ENCODE measurements around the gene TRIM44.
A peak's percentile ranks its signal among the peaks of the same experiment; 100 is the strongest.

Gene TRIM44

GRCh38 chr11:35617687-35618496, 44.7 kb upstream of the TRIM44 start, which contains the start of gene FJX1:
Gene FJX1, plus strand, starts transcription at chr11:35618460. Its CDS starts 177 bp downstream, at chr11:35618637.
- Histone ChIP-seq H3K4me3 (ENCODE audit: low read depth, low read length) (peak within 1 kb of the TSS; percentile 52), H3K4me2 (ENCODE audit: low read length) (peak within 1 kb of the TSS; percentile 73), H3K4me1 (no peaks in the 10 kb centered on the region), H3K9me3 (ENCODE audit: control insufficient read depth, low read length) (no peaks in the 10 kb centered on the region), H3K27me3 (ENCODE audit: control insufficient read depth, insufficient read depth, low read length) (no peaks in the 10 kb centered on the region), H3K36me3 (ENCODE audit: control insufficient read depth, insufficient read depth, low read length) (no peaks in the 10 kb centered on the region), H3K79me2 (no peaks in the 10 kb centered on the region), H3K27ac (peak within 1 kb of the TSS; percentile 39), H3K9ac (no peak within 1 kb of the TSS), H2AFZ (peak within 1 kb of the TSS; percentile 62)
- TF ChIP-seq CTCF (IDR thresholded peaks at IDR 0.05) = no peak

GRCh38 chr11:35618497-35619115, 44.0 kb upstream of the TRIM44 start:
- Histone ChIP-seq H3K4me2 (ENCODE audit: low read length) (peak overlapping the region; percentile 73), H3K9ac (no peak overlapping the region), H3K36me3 (ENCODE audit: control insufficient read depth, insufficient read depth, low read length) (no peaks in the 10 kb centered on the region), H3K4me3 (ENCODE audit: low read depth, low read length) (peak overlapping the region; percentile 40), H3K4me1 (no peaks in the 10 kb centered on the region), H3K27me3 (ENCODE audit: control insufficient read depth, insufficient read depth, low read length) (no peaks in the 10 kb centered on the region), H3K27ac (no peak overlapping the region), H3K9me3 (ENCODE audit: control insufficient read depth, low read length) (no peaks in the 10 kb centered on the region), H3K79me2 (no peaks in the 10 kb centered on the region), H2AFZ (peak overlapping the region; percentile 60)
- TF ChIP-seq CTCF (IDR thresholded peaks at IDR 0.05) = no peak

GRCh38 chr11:35619116-35619854, 43.3 kb upstream of the TRIM44 start:
- TF ChIP-seq CTCF (IDR thresholded peaks at IDR 0.05) = no peak
- Histone ChIP-seq H3K4me3 (ENCODE audit: low read depth, low read length) (peak overlapping the region; percentile 40), H3K27me3 (ENCODE audit: control insufficient read depth, insufficient read depth, low read length) (no peaks in the 10 kb centered on the region), H3K27ac (no peak overlapping the region), H3K4me2 (ENCODE audit: low read length) (peak overlapping the region; percentile 71), H3K9ac (no peak overlapping the region), H3K4me1 (no peaks in the 10 kb centered on the region), H3K36me3 (ENCODE audit: control insufficient read depth, insufficient read depth, low read length) (no peaks in the 10 kb centered on the region), H3K9me3 (ENCODE audit: control insufficient read depth, low read length) (no peaks in the 10 kb centered on the region), H3K79me2 (no peaks in the 10 kb centered on the region), H2AFZ (peak overlapping the region; percentile 60)

- no peaks in the 10 kb centered on the region for H3K27me3 ChIP-seq (ENCODE audit: control insufficient read depth, insufficient read depth, low read length)
- no peaks in the 10 kb centered on the region for H3K9me3 ChIP-seq (ENCODE audit: control insufficient read depth, low read length)
- no peaks in the 10 kb centered on the region for H3K4me1 ChIP-seq
- H2AFZ ChIP-seq = no peak overlapping the region
- TF ChIP-seq CTCF (IDR thresholded peaks at IDR 0.05) = no peak
- no peaks in the 10 kb centered on the region for H3K79me2 ChIP-seq
- H3K4me3 ChIP-seq (ENCODE audit: low read depth, low read length) = peak overlapping the region; percentile 40
- no peak overlapping the region for H3K9ac ChIP-seq
- no peaks in the 10 kb centered on the region for H3K36me3 ChIP-seq (ENCODE audit: control insufficient read depth, insufficient read depth, low read length)
- H3K4me2 ChIP-seq (ENCODE audit: low read length) = peak overlapping the region; percentile 71
- no peak overlapping the region for H3K27ac ChIP-seq
Observed at GRCh38 chr11:35619855-35620640, 42.5 kb upstream of the TRIM44 start.
